HEK293 (cell line): ENCODE results near the gene VAT1L.

Source experiments
- CTCF ChIA-PET: fragments of 350-600 bp; formaldehyde crosslinking; extraction: SDS; loops from one replicate; lab custom pipeline; 2021; ENCODE audit warnings: antibody characterized with exemption; lab: Yijun Ruan, JAX
- POLR2A ChIA-PET: fragments of 300-600 bp; formaldehyde crosslinking; extraction: SDS; loops from one replicate; lab custom pipeline; 2020; ENCODE audit warnings: antibody characterized with exemption, inconsistent platforms; lab: Yijun Ruan, JAX
- H3K27ac ChIP-seq: fragments of 200-500 bp; sonication (Bioruptor generic); 2 replicates; pipeline ENCODE4 v1.5.1; 2014; ENCODE audit warnings: low read depth, low read length, control low read depth, inconsistent platforms; ENCODE audit errors: extremely low read depth
- H3K36me3 ChIP-seq, 2 experiments: fragments of 200-500 bp in 1 of 2; sonication (Bioruptor generic) in 1 of 2; 1 replicate in 1 of 2; 2 replicates in 1 of 2; pipeline ENCODE4 v1.5.1; 2014 to 2017; ENCODE audit warnings: inconsistent platforms in 2 of 2, low read length in 2 of 2; ENCODE audit not compliant: control insufficient read depth in 2 of 2, insufficient read depth in 1 of 2
- H3K4me1 ChIP-seq: fragments of 200-500 bp; sonication (Bioruptor generic); 2 replicates; pipeline ENCODE4 v1.5.1; 2014; ENCODE audit warnings: mild to moderate bottlenecking, low read length, inconsistent platforms; ENCODE audit not compliant: control insufficient read depth, insufficient read depth
- H3K4me3 ChIP-seq: 2 replicates; pipeline ENCODE4 v1.5.1; 2011; ENCODE audit warnings: low read depth, mild to moderate bottlenecking, control low read depth, low read length, moderate library complexity
- H3K9me3 ChIP-seq: fragments of 200-500 bp; sonication (Bioruptor generic); 2 replicates; pipeline ENCODE4 v1.5.1; 2014; ENCODE audit warnings: low read depth, low read length, inconsistent platforms; ENCODE audit not compliant: control insufficient read depth, insufficient read depth
- BCL11A ChIP-seq: fragments of 450-650 bp; formaldehyde crosslinking; IDR thresholded peaks from 2 replicates; pipeline ENCODE4 v1.5.1; 2016; ENCODE audit warnings: low read depth, missing biosample characterization, missing genetic modification characterization
- GLIS1 ChIP-seq: fragments of 450-650 bp; formaldehyde crosslinking; IDR thresholded peaks from 2 replicates; pipeline ENCODE4 v1.5.1; 2016; ENCODE audit warnings: missing biosample characterization, missing genetic modification characterization
- KLF7 ChIP-seq: fragments of 450-650 bp; formaldehyde crosslinking; IDR thresholded peaks from 2 replicates; pipeline ENCODE4 v1.5.1; 2016; ENCODE audit warnings: missing biosample characterization, missing genetic modification characterization, borderline replicate concordance
- MEIS1 ChIP-seq: sonication (generic); formaldehyde crosslinking; IDR thresholded peaks from 2 replicates; pipeline ENCODE4 v1.8.1; 2022; ENCODE audit warnings: missing genetic modification reagents, mild to moderate bottlenecking, borderline replicate concordance
- REPIN1 ChIP-seq: fragments of 450-650 bp; formaldehyde crosslinking; IDR thresholded peaks from 2 replicates; pipeline ENCODE4 v1.5.1; 2017; ENCODE audit warnings: missing biosample characterization, missing genetic modification characterization, low read depth
- ZFP3 ChIP-seq: fragments of 450-650 bp; formaldehyde crosslinking; IDR thresholded peaks from 2 replicates; pipeline ENCODE4 v1.5.1; 2016; ENCODE audit warnings: low read depth, missing biosample characterization, missing genetic modification characterization
- ZNF16 ChIP-seq: fragments of 450-650 bp; formaldehyde crosslinking; IDR thresholded peaks from 2 replicates; pipeline ENCODE4 v1.5.1; 2016; ENCODE audit warnings: low read depth, missing biosample characterization, missing genetic modification characterization
- ZNF175 ChIP-seq: fragments of 450-650 bp; formaldehyde crosslinking; IDR thresholded peaks from 2 replicates; pipeline ENCODE4 v1.5.1; 2016; ENCODE audit warnings: missing biosample characterization, missing genetic modification characterization
- ZNF221 ChIP-seq: fragments of 450-650 bp; formaldehyde crosslinking; IDR thresholded peaks from 2 replicates; pipeline ENCODE4 v1.5.1; 2017; ENCODE audit warnings: missing biosample characterization, missing genetic modification characterization, borderline replicate concordance
- ZNF354C ChIP-seq: fragments of 450-650 bp; formaldehyde crosslinking; IDR thresholded peaks from 2 replicates; pipeline ENCODE4 v1.5.1; 2016; ENCODE audit warnings: missing biosample characterization, missing genetic modification characterization, low read depth, borderline replicate concordance
- ZNF561 ChIP-seq: fragments of 450-650 bp; IDR thresholded peaks from 2 replicates; pipeline ENCODE4 v1.5.1; 2018; ENCODE audit warnings: missing biosample characterization, missing genetic modification characterization, borderline replicate concordance
- ZNF585B ChIP-seq: fragments of 450-650 bp; formaldehyde crosslinking; IDR thresholded peaks from 2 replicates; pipeline ENCODE4 v1.5.1; 2016; ENCODE audit warnings: missing biosample characterization, missing genetic modification characterization
- ZSCAN16 ChIP-seq: fragments of 450-650 bp; formaldehyde crosslinking; IDR thresholded peaks from 2 replicates; pipeline ENCODE4 v1.5.1; 2016; ENCODE audit warnings: missing biosample characterization, missing genetic modification characterization
- TF ChIP-seq, protein P1 (sequence below): fragments of 450-650 bp; formaldehyde crosslinking; conservative IDR thresholded peaks from 2 replicates; pipeline ENCODE4 v1.5.1; 2016; ENCODE audit warnings: low read depth, missing biosample characterization, missing genetic modification characterization
- TF ChIP-seq, protein P2 (sequence below): fragments of 450-650 bp; formaldehyde crosslinking; IDR thresholded peaks from 2 replicates; pipeline ENCODE4 v1.5.1; 2016; ENCODE audit warnings: missing biosample characterization, missing genetic modification characterization
- TF ChIP-seq, protein P3 (sequence below): fragments of 450-650 bp; formaldehyde crosslinking; IDR thresholded peaks from 2 replicates; pipeline ENCODE4 v1.5.1; 2017; ENCODE audit warnings: missing biosample characterization, missing genetic modification characterization
- TF ChIP-seq, protein P4 (sequence below): fragments of 450-650 bp; formaldehyde crosslinking; IDR thresholded peaks from 2 replicates; pipeline ENCODE4 v1.5.1; 2016; ENCODE audit warnings: missing biosample characterization, missing genetic modification characterization
- TF ChIP-seq, protein P5 (sequence below): fragments of 450-650 bp; formaldehyde crosslinking; IDR thresholded peaks from 2 replicates; pipeline ENCODE4 v1.5.1; 2017; ENCODE audit warnings: missing biosample characterization, missing genetic modification characterization
- TF ChIP-seq, protein P6 (sequence below): sonication (generic); formaldehyde crosslinking; IDR thresholded peaks from 2 replicates; pipeline ENCODE4 v1.8.1; 2022; ENCODE audit warnings: mild to moderate bottlenecking, moderate library complexity, missing genetic modification reagents

VAT1L gene

DNA sequence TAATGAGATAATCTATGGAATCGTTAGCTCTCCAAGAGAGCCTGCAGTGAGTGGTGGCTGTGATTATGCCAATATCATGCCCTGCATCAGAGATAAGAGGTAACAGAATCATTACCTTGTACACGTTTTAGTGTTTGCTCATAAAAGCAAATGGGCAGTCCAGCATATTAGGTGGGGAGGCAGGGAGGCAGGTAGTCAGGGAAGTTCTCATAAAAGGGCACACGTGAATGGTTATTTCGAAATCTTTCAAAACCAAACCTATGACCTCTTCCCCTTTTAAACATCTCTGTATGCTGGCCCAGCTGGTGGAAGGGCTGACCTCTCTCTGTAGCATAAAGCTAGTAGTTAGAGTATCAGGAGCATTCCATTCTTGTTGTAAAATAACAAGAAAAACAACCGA is 51.7 kb downstream of the VAT1L start (continued):
- TF ChIP-seq, protein P1, sequence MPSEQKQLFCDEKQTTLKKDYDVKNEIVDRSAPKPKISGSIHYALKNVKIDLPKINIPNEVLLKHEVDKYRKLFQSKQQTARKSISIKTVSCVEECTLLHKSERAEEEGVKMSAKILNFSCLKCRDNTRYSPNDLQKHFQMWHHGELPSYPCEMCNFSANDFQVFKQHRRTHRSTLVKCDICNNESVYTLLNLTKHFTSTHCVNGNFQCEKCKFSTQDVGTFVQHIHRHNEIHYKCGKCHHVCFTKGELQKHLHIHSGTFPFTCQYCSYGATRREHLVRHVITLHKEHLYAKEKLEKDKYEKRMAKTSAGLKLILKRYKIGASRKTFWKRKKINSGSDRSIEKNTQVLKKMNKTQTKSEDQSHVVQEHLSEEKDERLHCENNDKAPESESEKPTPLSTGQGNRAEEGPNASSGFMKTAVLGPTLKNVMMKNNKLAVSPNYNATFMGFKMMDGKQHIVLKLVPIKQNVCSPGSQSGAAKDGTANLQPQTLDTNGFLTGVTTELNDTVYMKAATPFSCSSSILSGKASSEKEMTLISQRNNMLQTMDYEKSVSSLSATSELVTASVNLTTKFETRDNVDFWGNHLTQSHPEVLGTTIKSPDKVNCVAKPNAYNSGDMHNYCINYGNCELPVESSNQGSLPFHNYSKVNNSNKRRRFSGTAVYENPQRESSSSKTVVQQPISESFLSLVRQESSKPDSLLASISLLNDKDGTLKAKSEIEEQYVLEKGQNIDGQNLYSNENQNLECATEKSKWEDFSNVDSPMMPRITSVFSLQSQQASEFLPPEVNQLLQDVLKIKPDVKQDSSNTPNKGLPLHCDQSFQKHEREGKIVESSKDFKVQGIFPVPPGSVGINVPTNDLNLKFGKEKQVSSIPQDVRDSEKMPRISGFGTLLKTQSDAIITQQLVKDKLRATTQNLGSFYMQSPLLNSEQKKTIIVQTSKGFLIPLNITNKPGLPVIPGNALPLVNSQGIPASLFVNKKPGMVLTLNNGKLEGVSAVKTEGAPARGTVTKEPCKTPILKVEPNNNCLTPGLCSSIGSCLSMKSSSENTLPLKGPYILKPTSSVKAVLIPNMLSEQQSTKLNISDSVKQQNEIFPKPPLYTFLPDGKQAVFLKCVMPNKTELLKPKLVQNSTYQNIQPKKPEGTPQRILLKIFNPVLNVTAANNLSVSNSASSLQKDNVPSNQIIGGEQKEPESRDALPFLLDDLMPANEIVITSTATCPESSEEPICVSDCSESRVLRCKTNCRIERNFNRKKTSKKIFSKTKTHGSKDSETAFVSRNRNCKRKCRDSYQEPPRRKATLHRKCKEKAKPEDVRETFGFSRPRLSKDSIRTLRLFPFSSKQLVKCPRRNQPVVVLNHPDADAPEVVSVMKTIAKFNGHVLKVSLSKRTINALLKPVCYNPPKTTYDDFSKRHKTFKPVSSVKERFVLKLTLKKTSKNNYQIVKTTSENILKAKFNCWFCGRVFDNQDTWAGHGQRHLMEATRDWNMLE (tag by site-specific recombination): no peak
- TF ChIP-seq BCL11A (tag by site-specific recombination) (no peak), ZNF175 (tag by site-specific recombination) (no peak), ZNF561 (no peak), ZFP3 (tag by site-specific recombination) (no peak), MEIS1 (no peak), ZNF354C (tag by site-specific recombination) (no peak)
- TF ChIP-seq, protein P2, sequence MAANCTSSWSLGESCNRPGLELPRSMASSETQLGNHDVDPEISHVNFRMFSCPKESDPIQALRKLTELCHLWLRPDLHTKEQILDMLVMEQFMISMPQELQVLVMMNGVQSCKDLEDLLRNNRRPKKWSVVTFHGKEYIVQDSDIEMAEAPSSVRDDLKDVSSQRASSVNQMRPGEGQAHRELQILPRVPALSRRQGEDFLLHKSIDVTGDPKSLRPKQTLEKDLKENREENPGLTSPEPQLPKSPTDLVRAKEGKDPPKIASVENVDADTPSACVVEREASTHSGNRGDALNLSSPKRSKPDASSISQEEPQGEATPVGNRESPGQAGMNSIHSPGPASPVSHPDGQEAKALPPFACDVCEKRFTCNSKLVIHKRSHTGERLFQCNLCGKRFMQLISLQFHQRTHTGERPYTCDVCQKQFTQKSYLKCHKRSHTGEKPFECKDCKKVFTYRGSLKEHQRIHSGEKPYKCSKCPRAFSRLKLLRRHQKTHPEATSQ (tag by site-specific recombination): no peak
- TF ChIP-seq, protein P3, sequence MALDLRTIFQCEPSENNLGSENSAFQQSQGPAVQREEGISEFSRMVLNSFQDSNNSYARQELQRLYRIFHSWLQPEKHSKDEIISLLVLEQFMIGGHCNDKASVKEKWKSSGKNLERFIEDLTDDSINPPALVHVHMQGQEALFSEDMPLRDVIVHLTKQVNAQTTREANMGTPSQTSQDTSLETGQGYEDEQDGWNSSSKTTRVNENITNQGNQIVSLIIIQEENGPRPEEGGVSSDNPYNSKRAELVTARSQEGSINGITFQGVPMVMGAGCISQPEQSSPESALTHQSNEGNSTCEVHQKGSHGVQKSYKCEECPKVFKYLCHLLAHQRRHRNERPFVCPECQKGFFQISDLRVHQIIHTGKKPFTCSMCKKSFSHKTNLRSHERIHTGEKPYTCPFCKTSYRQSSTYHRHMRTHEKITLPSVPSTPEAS (tag by site-specific recombination): no peak

DNA sequence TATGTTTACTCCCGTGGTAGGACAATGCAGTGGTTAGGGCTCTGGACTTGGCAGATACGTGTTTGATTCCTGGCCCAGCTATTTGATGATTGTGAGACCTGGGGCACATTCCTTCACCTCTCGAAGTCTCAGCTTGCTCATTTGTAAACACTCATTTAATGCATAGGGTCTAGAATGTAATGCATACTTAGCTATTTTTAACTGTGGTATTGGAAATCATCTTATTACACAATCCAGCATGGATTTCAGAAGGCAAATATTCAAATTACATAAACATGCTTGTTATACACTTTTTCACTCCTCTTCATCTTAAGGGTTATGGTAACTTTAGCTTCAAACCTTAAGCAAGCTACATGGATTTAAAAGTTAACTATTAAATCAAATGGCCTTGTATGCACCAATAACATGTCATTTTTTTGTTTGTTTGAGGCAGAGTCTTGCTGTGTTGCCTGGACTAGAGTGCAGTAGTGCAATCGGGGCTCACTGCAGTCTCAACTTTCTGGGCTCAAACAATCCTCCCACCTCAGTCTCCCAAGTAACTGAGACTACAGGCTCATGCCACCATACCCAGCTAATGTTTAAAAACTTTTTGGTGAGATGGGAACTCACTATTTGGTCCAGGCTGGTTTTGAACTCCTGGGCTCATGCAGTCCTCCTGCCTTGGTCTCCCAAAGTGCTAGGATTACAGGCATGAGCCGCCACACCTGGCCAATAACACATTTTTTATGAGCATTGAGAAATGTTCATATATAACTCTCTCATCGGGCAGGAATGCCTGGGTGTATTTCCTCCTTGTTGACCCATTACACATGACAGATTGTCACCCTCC is 52.5 kb downstream of the VAT1L start:
- POLR2A ChIA-PET: no interaction called here
- H3K36me3 ChIP-seq: no peaks in the 10 kb centered on the region
- TF ChIP-seq ZNF16 (tag by site-specific recombination): no peak
- no peak for TF ChIP-seq REPIN1 (tag by site-specific recombination)
- TF ChIP-seq, protein P4, sequence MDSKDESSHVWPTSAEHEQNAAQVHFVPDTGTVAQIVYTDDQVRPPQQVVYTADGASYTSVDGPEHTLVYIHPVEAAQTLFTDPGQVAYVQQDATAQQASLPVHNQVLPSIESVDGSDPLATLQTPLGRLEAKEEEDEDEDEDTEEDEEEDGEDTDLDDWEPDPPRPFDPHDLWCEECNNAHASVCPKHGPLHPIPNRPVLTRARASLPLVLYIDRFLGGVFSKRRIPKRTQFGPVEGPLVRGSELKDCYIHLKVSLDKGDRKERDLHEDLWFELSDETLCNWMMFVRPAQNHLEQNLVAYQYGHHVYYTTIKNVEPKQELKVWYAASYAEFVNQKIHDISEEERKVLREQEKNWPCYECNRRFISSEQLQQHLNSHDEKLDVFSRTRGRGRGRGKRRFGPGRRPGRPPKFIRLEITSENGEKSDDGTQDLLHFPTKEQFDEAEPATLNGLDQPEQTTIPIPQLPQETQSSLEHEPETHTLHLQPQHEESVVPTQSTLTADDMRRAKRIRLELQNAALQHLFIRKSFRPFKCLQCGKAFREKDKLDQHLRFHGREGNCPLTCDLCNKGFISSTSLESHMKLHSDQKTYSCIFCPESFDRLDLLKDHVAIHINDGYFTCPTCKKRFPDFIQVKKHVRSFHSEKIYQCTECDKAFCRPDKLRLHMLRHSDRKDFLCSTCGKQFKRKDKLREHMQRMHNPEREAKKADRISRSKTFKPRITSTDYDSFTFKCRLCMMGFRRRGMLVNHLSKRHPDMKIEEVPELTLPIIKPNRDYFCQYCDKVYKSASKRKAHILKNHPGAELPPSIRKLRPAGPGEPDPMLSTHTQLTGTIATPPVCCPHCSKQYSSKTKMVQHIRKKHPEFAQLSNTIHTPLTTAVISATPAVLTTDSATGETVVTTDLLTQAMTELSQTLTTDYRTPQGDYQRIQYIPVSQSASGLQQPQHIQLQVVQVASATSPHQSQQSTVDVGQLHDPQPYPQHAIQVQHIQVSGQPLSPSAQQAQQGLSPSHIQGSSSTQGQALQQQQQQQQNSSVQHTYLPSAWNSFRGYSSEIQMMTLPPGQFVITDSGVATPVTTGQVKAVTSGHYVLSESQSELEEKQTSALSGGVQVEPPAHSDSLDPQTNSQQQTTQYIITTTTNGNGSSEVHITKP: no peak
- no peak for TF ChIP-seq ZNF585B (tag by site-specific recombination)
- TF ChIP-seq ZNF221: no peak
- TF ChIP-seq, protein P5, sequence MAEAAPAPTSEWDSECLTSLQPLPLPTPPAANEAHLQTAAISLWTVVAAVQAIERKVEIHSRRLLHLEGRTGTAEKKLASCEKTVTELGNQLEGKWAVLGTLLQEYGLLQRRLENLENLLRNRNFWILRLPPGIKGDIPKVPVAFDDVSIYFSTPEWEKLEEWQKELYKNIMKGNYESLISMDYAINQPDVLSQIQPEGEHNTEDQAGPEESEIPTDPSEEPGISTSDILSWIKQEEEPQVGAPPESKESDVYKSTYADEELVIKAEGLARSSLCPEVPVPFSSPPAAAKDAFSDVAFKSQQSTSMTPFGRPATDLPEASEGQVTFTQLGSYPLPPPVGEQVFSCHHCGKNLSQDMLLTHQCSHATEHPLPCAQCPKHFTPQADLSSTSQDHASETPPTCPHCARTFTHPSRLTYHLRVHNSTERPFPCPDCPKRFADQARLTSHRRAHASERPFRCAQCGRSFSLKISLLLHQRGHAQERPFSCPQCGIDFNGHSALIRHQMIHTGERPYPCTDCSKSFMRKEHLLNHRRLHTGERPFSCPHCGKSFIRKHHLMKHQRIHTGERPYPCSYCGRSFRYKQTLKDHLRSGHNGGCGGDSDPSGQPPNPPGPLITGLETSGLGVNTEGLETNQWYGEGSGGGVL: no peak
- TF ChIP-seq GLIS1 (tag by site-specific recombination): no peak
- no peak for TF ChIP-seq KLF7
- TF ChIP-seq, protein P6, sequence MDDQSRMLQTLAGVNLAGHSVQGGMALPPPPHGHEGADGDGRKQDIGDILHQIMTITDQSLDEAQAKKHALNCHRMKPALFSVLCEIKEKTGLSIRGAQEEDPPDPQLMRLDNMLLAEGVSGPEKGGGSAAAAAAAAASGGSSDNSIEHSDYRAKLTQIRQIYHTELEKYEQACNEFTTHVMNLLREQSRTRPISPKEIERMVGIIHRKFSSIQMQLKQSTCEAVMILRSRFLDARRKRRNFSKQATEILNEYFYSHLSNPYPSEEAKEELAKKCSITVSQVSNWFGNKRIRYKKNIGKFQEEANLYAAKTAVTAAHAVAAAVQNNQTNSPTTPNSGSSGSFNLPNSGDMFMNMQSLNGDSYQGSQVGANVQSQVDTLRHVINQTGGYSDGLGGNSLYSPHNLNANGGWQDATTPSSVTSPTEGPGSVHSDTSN (CRISPR knock-in tag): no peak
- no peak for TF ChIP-seq ZSCAN16 (tag by site-specific recombination)

More for the DNA sequence above, 52.5 kb downstream of the VAT1L start:
- H3K4me1 ChIP-seq: no peaks in the 10 kb centered on the region; the same call in 1 of the 2 replicates
- no peaks in the 10 kb centered on the region for H3K9me3 ChIP-seq
- H3K4me3 ChIP-seq: no peak overlapping the region
- no peak overlapping the region for H3K27ac ChIP-seq
- CTCF ChIA-PET: interaction anchor here (0.6 to 0.7 kb wide), 2 partner anchors 19 to 1050 kb away, joined by 3 read pairs; no protein-coding TSS in a partner anchor
